Measurements from ENCODE around the gene INMT. TPM values are rescaled to one million over a fixed set of nuclear protein-coding genes. Genes with fewer than 3 reads are reported as not detected.

INMT gene
- polyA plus RNA-seq, 1 experiment: 6.6 TPM

- no peak overlapping the region for H3K27ac ChIP-seq (ENCODE audit: low read depth, low read length)
- ChIA-PET POLR2A (no interaction called here), CTCF (interaction anchor here (0.6 to 1.5 kb wide), 3 partner anchors 10 to 174 kb away, joined by 3 to 4 read pairs (median 4); no protein-coding TSS in a partner anchor)
- H3K4me3 ChIP-seq (ENCODE audit: low read depth, low read length): no peak overlapping the region
- peaks cover 14% of the 10 kb centered on the region for H3K27me3 ChIP-seq (ENCODE audit: control insufficient read depth, insufficient read depth, low read length)
- TF ChIP-seq CTCF (IDR thresholded peaks at IDR 0.05; ENCODE audit: low read depth, low read length): no peak
- DNase-seq (ENCODE audit: low read depth, low spot score): no peak
- H3K9me3 ChIP-seq (ENCODE audit: control insufficient read depth, insufficient read depth, low read length): no peaks in the 10 kb centered on the region
Observed at GRCh38 chr7:30764030-30764975, 12.4 kb downstream of the INMT start.

- no peak overlapping the region for H3K4me3 ChIP-seq (ENCODE audit: low read depth, low read length)
- ChIA-PET CTCF (interaction anchor here (1.1 kb wide), 1 partner anchor 25 kb away, joined by 4 read pairs; no protein-coding TSS in a partner anchor), POLR2A (interaction anchor here (1.1 kb wide), 1 partner anchor 9 kb away, joined by 4 read pairs; no protein-coding TSS in a partner anchor)
- no peak for TF ChIP-seq CTCF (IDR thresholded peaks at IDR 0.05; ENCODE audit: low read depth, low read length)
- no peak overlapping the region for H3K27ac ChIP-seq (ENCODE audit: low read depth, low read length)
- DNase-seq (ENCODE audit: low read depth, low spot score): no peak
- H3K9me3 ChIP-seq (ENCODE audit: control insufficient read depth, insufficient read depth, low read length): no peaks in the 10 kb centered on the region
- peaks cover 14% of the 10 kb centered on the region for H3K27me3 ChIP-seq (ENCODE audit: control insufficient read depth, insufficient read depth, low read length)
Observed at GRCh38 chr7:30765408-30765807, 13.5 kb downstream of the INMT start.

GRCh38 chr7:30770845-30771173, 18.9 kb downstream of the INMT start:
- no peaks in the 10 kb centered on the region for H3K27me3 ChIP-seq (ENCODE audit: control insufficient read depth, insufficient read depth, low read length)
- ChIA-PET CTCF (interaction anchor here (0.6 kb wide), 1 partner anchor 214 kb away, joined by 4 read pairs; no protein-coding TSS in a partner anchor), POLR2A (no interaction called here)
- no peaks in the 10 kb centered on the region for H3K9me3 ChIP-seq (ENCODE audit: control insufficient read depth, insufficient read depth, low read length)
- no peak for DNase-seq (ENCODE audit: low read depth, low spot score)
- peak overlapping the region; percentile 77 for H3K4me3 ChIP-seq (ENCODE audit: low read depth, low read length)
- H3K27ac ChIP-seq (ENCODE audit: low read depth, low read length): no peak overlapping the region
- TF ChIP-seq CTCF (IDR thresholded peaks at IDR 0.05; ENCODE audit: low read depth, low read length): no peak

- POLR2A ChIA-PET: interaction anchor here (0.8 kb wide), 1 partner anchor 19 kb away, joined by 3 read pairs; the partner anchor contains the start of gene INMT
- DNase-seq (ENCODE audit: low read depth, low spot score): peak; percentile 46
- no peaks in the 10 kb centered on the region for H3K9me3 ChIP-seq (ENCODE audit: control insufficient read depth, insufficient read depth, low read length)
Observed at GRCh38 chr7:30771174-30771879, 19.4 kb downstream of the INMT start, which contains the start of gene MINDY4. TSS of gene MINDY4 (plus strand) at chr7:30771417. CDS start at chr7:30771494, 77 bp downstream.

More at GRCh38 chr7:30771174-30771879, 19.4 kb downstream of the INMT start, which contains the start of gene MINDY4:
- peak within 1 kb of the TSS; percentile 77 for H3K4me3 ChIP-seq (ENCODE audit: low read depth, low read length)
- H3K27me3 ChIP-seq (ENCODE audit: control insufficient read depth, insufficient read depth, low read length): no peaks in the 10 kb centered on the region
- peak; percentile 11; the same call in 1 of the 2 replicates for TF ChIP-seq CTCF (IDR thresholded peaks at IDR 0.05; ENCODE audit: low read depth, low read length)
- peak within 1 kb of the TSS; percentile 70 for H3K27ac ChIP-seq (ENCODE audit: low read depth, low read length)
- CTCF ChIA-PET: interaction anchor here (1.7 kb wide), 1 partner anchor 31 kb away, joined by 9 read pairs; no protein-coding TSS in a partner anchor
